HG02840 (cell line): ENCODE data around the gene FRYL.

Source experiments
- ATAC-seq: cut with Tn5 transposase; IDR thresholded peaks from one replicate; pipeline ENCODE4 v1.9.1; 2021; ENCODE audit warnings: mild to moderate bottlenecking, moderate library complexity, moderate number of reproducible peaks; ENCODE audit not compliant: unreplicated experiment, low FRiP score

Gene FRYL

DNA sequence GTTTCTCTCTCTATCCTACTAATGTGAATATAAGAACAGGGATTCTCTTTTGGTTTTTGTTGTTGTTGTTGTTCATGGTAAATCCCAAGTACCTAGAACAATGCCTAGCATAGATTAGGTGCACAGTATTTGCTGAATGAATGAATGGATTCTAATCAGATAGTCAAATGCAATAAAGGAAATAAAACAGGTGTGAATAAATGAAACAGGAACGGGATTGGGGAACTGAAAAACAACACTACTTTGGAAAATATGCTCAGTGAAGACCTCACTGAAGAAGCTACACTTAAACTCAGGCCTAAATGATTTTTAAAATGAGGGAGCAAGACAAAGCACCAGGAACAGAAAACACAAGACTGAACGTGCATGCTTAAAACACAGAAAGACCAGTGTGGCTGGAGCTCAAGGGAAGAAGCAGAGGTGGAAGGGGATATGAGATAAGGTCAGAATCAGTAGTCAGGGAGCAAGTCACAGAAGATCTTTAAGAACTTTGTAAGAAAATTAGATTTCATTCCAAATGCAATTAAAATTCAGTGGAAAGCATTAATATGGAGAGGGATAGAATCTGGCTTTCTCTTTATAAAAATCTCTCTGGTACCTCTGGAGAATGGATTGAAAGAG, 145.3 kb downstream of the FRYL start:
- no peak for ATAC-seq

DNA sequence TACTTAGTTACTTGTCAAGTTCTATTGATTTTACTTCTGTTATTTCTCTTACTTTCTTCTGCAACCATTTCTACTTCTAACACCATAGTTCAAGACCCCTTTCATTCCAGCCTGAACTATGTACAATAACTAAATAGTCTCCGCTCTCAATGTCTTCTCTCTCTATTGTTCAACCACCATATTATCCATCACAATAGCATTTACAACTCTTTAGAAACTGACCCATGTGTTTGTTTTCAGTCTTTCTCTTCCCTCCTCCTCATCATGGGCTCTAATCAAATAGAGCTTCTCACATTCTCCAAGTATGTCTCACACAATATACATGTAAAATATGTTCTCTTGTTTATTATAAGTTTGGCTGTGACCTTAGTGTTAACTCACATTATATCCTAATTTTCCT, 146.4 kb downstream of the FRYL start:
- no peak for ATAC-seq

DNA sequence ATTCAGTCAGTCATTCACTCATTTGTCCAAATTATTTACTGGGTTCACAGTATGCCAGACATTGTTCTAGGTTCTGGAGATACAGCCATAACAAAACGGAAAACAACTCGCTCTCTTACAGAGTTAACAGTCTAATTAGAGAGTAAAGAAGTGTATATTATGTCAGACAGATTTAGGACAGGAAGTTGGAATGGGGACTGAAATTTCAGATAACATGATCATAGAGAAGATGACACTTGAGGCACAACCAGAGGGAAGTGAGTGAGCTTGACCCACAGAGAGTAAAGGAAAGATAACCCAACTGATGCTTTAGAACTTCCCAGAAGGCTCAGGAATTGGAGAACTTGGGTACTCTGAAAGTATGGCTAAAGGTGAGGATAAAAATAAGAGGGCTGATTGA, 150.6 kb downstream of the FRYL start:
- no peak for ATAC-seq

DNA sequence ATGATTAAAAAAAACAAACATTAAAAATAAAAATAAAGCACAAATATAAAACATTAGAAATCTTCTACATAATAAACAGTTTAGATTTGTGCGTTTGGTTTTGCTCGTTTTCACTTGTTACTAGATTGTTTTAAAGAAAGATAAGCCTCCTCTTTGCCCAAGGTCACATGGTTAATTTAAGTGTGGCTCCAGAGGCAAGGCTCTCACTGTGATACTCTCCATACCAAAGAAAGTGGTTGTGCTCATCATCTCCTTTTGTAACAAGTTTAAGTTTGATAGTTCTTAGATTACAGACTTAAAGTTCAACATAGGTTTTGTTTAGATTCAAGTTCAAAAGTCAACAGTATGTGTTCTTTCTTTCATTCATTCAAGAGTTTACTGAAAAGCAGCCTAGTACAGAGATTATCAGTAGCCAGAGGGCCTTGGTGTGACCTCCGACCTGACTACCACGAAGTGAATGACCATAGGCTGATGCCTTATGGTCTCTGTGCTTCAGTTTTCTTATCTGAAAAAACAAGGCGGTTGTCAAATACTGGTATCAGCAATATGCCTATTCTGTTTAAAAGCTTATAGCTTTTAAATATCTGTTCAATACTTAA, 156.8 kb downstream of the FRYL start:
- no peak for ATAC-seq

DNA sequence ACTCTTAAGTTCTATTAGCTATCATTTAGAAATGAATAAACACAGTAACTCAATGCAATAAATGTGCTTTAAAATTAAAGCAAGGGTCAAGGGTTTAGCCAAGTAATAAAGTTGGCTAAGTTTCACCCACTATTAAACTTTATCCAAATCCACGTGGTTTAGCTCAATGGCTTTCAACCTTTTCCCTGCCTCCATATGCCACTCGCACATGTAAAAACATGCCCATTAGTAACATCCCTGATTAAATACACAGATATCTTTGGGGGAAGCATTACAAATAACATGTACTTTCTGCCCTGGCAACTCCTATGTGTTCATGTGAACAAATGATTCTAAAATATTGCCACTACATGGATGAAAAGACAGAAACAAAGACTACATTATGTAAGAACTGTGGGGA, 159.2 kb downstream of the FRYL start:
- ATAC-seq, result no peak

DNA sequence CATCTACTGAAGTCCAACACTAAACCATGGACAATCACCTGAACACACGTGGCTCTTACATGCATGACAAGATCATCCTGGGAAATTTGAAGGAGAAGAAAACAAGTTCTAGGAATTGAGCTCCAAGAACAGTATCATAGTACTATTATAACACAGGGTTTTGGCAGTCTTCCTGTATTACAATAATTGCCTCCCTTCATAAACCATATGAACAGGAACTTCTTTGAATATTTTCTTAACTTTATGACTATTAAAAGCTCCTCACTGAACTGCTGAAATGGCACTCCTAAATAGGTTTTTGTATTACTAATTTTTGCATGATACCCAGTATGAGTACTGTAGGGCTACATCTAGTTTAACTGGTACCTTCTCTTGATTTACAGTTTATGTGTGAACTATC, 160.0 kb downstream of the FRYL start:
- ATAC-seq, result no peak

DNA sequence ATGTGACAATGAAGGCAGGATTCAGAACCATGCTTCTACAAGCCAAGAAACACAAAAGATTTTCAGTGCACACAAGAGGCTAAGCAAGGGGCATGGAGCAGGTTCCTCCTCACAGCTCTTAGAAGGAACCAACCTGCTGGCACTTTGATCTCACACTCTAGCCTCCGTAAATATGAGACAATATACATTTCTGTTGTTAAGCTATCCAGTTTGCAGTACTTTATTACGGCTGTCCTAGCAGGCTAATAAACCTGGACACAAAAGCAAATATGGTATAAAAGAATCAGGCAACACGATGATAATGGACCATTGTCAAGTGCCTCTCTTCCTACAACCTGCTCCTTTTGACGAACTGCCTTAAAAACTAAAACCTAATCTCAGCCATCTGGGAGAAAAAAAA, 175.6 kb downstream of the FRYL start:
- no peak for ATAC-seq

DNA sequence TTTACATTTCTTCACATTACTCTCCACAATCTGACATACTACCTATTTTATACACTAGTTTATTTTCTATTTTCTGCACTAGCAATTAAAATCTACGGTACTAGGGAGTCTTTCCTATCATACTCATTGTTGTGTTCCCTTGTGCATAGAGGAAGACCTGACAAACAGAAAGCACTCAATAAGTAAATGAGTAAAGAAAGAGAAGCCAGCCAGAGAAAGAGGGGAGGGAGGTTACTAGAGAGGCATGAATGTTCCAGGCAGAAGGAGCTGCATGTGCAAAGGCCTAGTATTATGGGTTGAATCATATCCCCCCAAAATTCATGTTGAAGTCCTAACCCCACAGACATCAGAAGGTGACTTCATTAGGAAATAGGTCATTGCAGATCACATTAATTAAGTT, 176.0 kb downstream of the FRYL start:
- ATAC-seq, result no peak

DNA sequence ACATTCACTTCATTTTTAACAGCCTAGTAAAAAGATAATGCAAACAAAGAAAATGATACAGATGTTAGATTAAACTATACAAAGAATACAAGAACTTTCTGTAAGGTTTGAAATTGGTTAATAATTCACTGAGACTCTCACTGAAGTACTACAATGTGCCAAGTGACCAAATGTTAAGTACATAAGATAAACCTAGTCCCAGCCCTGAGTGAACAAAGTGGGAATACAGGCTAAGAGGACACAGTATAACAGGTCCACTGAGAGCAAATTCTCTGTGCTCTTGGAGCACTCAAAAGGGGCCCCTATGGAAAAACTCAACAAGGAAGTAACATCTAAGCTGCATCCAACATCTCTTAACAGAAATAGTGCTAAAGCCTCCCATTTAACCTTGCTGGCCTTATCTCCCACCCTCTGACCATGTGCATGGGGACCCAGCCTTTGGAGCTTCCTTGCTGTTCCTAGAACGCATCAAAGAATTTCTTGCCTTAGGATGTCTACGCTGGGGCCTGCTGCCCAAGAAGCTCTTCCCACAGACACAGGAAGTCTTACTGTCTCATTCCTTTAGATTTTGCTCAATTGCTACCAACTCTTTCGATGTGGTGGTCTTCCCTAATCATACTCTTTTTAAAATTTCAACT, 176.6 kb downstream of the FRYL start:
- no peak for ATAC-seq

DNA sequence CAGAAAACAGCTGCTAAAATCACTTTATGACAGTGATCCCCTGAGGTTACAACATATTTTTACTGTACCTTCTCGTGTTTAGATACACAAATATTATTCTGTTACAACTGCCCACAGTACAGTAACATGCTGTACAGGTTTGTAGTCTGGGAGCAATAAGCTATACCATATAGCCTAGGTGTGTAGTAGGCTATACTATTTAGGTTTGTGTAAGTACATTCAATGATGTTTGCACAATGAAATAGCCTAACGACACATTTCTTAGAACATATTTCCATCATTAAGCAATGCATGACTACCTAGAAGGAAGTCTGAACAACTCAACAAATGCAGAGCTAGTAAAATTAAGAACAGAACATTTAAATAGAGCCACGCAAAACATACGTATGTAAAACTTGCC, 177.3 kb downstream of the FRYL start:
- no peak for ATAC-seq

DNA sequence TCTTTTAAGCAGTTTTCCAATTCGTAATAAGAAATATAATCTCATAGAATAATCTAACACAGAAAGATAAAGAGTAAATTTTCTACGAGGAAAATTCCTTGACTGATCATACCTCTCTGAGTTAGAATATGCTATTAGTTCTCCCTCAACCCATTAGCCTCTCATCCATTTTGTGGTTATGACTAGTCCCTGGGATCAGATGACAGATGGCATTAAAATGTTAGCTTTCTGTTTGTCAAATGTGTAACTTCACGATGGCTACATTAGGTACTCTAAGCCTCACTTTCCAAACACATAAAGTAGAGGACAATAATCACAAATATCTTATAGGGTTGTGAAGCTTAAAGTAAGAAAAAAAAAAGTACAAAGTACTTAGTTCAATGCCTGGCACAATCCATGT, 177.9 kb downstream of the FRYL start:
- ATAC-seq, result no peak

DNA sequence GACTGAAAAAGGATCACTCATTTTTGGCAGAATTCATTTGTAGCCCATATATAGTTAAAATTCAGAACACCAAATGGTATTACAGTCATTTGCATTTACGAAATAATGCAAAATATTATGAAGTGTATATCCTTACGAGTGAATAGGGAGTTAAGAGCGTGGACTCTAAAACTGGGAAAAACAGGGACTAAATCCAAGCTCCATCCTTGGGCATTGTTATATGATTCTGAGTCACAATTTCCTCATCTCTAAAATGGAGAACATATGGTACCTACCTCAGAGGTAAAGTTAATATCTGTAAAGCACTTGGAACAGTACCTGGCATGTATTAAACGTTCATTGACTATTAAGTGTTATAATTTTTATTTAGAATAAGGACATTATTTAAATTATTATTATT, 183.7 kb downstream of the FRYL start:
- no peak for ATAC-seq

DNA sequence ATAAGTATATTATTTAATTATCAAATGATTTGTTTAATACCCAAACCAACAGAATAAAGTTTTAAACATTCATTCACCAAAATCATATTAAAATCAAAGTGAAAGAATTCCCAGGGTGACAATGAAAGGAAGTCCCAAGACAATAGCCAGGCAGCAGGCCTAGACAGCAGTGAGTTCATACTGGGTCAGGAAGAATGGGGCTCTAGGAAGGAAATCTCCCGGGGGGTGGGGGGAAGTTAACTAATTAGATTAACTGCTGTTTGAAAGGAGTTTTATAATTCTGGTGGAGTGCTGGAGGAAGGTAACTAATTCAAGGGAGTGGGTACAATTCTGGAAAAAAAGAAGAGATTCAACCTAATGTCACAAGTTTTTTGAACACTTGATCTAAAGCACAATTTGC, 185.9 kb downstream of the FRYL start:
- ATAC-seq, result no peak

DNA sequence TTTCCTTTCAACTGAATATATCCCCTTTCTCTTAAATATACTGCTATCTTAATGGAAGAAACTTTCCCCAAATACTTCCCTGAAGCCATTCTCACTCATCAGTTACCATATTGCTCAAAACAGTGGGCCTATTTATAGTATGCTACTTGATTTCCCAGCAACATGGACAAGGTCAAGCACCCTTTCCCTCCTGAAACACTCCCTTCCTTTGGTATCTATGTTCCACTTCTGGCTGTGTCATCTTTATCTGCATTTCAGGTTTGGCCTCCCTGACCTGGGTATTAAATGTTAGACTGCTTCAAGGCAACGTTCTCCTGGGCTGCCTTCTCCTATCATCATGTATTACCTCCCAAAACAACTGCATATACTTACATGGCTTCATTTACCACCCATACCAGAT, 188.7 kb downstream of the FRYL start:
- ATAC-seq, result no peak

DNA sequence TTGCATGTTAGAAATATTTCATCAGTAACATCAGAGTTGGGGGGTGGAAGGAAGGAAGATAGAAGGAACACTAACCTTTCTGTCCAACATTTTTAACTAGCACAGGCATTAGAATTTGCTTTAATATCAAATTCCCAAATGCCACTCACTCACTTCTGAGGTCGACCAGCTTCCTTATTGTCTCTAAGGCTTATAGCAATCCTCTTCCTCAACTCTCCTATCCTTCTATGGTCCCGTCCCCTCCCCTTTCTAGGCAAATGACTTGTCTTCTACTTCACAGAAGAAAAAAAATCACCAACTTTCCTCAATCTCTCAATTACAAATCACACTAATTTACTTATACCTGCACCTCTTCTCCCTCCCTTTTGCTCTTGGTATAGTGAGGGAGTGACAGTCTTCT, 189.2 kb downstream of the FRYL start:
- no peak for ATAC-seq

DNA sequence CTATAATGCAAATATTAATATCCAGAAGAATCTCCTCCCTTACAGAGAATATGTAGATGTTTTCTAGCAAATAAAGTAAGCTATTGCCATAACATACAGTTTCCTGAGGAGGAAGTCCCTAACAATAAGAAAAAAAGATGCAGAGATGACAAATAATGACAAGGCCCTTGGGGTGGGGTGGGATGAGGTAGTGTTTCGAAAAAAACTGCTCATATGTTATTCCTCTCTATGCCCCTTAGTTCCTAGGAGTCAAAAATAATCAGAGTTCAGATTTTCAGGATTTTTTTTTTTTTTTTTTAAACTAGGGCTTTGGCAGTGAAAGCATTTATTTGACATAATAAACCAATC, 191.0 kb downstream of the FRYL start:
- ATAC-seq, result no peak

DNA sequence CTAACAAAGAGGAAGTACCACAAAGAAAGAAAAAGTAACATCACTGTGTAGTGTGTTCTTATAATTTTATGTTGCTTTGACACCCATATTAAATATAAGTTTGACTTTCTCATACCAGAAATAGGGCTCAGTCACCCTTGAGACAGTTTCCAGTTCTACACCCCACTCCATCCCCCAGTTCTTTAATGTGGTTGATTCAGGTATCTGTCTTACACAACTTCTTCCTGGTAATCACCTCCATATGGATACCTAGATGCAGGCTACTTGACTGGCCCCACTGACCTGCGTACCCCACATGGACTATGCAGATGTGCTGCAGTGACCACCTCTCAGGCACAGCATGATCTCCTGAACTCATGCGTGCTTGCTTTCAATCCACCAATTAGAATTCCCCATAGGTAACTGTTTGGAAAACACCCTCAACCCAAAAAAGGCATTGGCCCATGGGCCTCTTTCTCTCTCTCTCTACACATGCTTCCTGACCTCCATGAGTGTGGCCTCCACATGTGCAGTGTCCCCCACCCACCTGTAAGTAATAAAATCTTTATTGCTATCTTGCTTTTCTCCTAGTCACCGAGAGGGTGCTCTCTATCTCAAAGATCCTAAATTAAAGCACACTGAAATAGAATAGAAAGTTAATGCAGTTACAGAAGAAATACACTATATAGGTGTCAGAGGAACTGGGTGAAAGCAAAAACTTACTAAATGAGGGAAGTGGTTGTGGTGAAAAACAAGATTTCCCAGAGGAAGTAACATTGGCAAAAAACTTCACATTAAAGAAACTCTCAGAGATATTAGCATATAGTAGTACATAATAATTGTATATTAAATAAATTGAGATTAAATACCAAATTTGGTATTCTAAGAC, 191.6 kb downstream of the FRYL start:
- ATAC-seq, result no peak

DNA sequence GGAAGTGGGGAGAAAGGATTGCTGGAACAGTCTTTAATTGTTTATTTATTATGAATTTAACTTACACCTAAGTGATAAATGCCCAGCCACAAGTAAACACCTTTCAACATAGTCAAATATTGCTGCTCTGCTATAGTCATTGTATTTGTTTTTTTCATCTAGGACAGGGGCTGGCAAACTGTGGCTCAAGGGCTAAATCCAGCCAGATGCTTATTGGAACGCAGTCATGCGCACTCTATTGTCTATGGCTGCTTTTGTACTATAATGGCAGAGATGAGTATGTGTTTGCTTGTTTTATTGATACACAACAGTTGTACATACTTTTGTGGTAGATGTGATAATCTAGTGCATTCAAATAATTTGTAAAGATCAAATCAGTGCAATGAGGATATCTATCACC, 194.7 kb downstream of the FRYL start:
- ATAC-seq, result no peak

DNA sequence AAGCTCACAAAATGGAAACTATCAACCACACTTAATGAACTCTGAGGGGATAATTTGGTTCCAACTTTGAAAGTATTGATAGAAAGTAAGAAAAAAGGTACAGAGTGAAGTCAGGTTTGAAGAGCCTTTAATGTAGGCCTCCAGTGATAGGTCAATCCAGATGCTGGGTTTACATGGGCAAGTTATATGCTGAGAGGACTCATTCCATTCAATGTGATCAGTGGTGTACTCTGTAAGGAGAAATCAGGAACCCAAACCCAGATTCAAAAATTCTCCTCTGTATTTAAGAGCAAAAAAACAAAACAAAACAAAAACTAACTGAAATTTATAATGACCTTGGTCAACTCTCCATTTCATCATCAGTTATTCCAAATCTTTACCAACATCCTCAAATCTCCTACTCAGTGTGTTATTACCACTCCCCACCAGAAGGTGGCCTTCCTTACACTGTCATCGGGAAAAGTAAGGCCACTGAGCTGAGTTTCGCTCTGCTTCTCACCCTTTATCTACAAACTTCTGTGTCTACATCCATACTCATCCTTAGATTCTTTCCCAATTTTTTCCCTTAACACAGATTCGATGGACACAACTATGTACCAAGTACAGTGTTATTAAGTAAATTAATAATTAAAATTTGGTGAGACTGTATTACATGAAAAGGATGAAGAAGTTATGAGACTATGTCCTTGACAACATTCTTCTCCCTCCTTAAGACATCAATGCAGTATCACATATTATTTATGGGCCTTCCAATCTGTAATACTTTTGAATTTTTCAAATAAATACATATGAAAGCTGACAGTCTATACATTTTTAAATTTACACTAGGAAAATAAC, 201.7 kb downstream of the FRYL start:
- ATAC-seq, result no peak

DNA sequence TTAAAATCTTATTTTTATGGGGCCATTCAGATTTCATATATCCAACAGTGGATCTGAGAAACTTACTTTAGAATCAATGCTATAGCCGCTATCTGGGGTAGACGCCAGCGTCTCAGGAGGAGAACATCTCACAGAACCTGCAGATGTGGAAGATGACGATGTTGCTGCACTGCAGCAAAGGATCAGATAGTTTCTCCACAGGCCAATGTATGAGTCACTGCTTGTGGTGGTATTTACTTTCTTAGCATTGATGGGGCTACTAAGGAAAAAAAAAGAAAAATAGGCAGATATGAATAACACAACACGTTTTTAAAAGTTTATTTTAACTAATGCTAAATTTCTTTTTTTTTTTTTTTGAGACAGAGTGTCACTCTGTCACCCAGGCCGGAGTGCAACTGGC, 204.1 kb downstream of the FRYL start:
- ATAC-seq, result no peak

DNA sequence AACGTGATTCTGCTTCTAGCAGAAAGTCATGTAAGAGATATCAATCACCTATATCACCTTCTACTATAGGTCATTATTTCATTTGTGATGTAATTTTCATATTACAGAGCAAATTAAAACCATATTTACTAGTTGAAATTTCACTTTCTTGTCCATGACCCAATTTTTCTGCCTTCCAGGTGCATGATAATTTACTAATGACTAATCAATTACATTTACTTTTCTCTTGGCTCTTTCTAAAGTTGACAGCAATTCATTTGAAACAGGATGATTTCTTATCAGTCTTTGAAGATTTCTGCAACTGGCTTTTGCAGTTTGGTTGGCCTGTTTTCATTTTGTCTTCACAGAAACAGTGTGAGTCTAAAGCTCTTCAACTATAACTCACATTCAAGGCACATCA, 208.6 kb downstream of the FRYL start:
- ATAC-seq, result no peak
